HEK293T (cell line): ENCODE results near the gene CNPY1.

Source experiments
- ARNT ChIP-seq: fragments of 450-650 bp; IDR thresholded peaks from 2 replicates; pipeline ENCODE4 v1.6.1; 2017; ENCODE audit warnings: mild to moderate bottlenecking
- BHLHE40 ChIP-seq: fragments of 450-650 bp; IDR thresholded peaks from 2 replicates; pipeline ENCODE4 v1.6.1; 2016; ENCODE audit warnings: mild to moderate bottlenecking, moderate library complexity, borderline replicate concordance
- CTBP1 ChIP-seq: fragments of 450-650 bp; IDR thresholded peaks from 2 replicates; pipeline ENCODE4 v1.6.1; 2016; ENCODE audit warnings: borderline replicate concordance
- ELF4 ChIP-seq: fragments of 450-650 bp; IDR thresholded peaks from 2 replicates; pipeline ENCODE4 v1.6.1; 2017; ENCODE audit warnings: antibody characterized with exemption
- FOXA1 ChIP-seq: fragments of 450-650 bp; IDR thresholded peaks from 2 replicates; pipeline ENCODE4 v1.6.1; 2016; ENCODE audit warnings: mild to moderate bottlenecking
- FOXM1 ChIP-seq: fragments of 450-650 bp; IDR thresholded peaks from 2 replicates; pipeline ENCODE4 v1.6.1; 2017; ENCODE audit warnings: mild to moderate bottlenecking, borderline replicate concordance
- HDGF ChIP-seq: fragments of 450-650 bp; IDR thresholded peaks from 2 replicates; pipeline ENCODE4 v1.6.1; 2017; ENCODE audit warnings: antibody characterized with exemption, borderline replicate concordance
- L3MBTL2 ChIP-seq: fragments of 450-650 bp; conservative IDR thresholded peaks from 2 replicates; pipeline ENCODE4 v1.6.1; 2016; ENCODE audit warnings: mild to moderate bottlenecking
- LEF1 ChIP-seq: fragments of 450-650 bp; IDR thresholded peaks from 2 replicates; pipeline ENCODE4 v1.6.1; 2017; ENCODE audit warnings: mild to moderate bottlenecking, borderline replicate concordance
- NFRKB ChIP-seq: fragments of 450-650 bp; IDR thresholded peaks from 2 replicates; pipeline ENCODE4 v1.6.1; 2016; ENCODE audit warnings: mild to moderate bottlenecking, moderate library complexity
- SP1 ChIP-seq: fragments of 450-650 bp; IDR thresholded peaks from 2 replicates; pipeline ENCODE4 v1.6.1; 2017
- SUZ12 ChIP-seq: fragments of 450-650 bp; IDR thresholded peaks from 2 replicates; pipeline ENCODE4 v1.6.1; 2016; ENCODE audit warnings: mild to moderate bottlenecking
- TARDBP ChIP-seq: fragments of 450-650 bp; IDR thresholded peaks from 2 replicates; pipeline ENCODE4 v1.6.1; 2016

DNA sequence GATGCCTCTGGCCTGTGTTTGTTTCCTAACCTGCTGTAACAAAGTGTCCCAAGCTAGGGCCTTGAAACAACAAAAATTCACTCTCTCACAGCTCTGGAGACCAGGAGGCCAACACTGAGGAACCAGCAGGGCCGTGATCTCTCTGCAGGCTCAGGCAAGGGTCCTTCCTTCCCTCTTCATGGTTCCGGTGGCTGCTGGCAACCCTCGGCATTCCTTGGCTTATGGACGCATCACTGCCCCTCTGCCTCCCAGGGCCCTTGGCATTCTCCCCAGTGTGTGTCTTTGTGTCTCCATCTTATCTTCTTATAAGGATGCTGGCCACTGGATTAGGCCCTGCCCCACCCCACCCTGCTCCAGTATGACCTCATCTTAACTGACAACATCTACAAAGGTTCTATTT lies 17.0 kb downstream of the CNPY1 start:
- TF ChIP-seq FOXA1 (no peak), SUZ12 (no peak), ARNT (no peak), SP1 (no peak), CTBP1 (no peak), BHLHE40 (no peak), NFRKB (no peak), L3MBTL2 (no peak), LEF1 (no peak), TARDBP (no peak), ELF4 (no peak), FOXM1 (no peak), HDGF (no peak)
